CD14-positive monocyte (primary cell): ENCODE measurements around the gene SORBS2. TPM values are rescaled to one million over a fixed set of nuclear protein-coding genes. Genes with fewer than 3 reads are reported as not detected.

Source experiments
- DNase-seq, 3 donors: peaks; one replicate each; pipeline ENCODE4 v3.0.0-alpha.2; 2011 to 2022
- H2AFZ ChIP-seq: 2 replicates; pipeline ENCODE4 v1.6.0; 2012; ENCODE audit warnings: mild to moderate bottlenecking, low read depth, low read length, inconsistent platforms; ENCODE audit not compliant: insufficient read depth, poor library complexity, severe bottlenecking
- H3K27ac ChIP-seq, 2 donors: 1 replicate in 1 of 2; 2 replicates in 1 of 2; pipeline ENCODE4 v1.5.1; 2012 to 2013; ENCODE audit warnings: low read length in 2 of 2, control low read depth in 1 of 2, inconsistent platforms in 1 of 2, low read depth in 1 of 2, mild to moderate bottlenecking in 1 of 2
- H3K27me3 ChIP-seq, 2 donors: one replicate each; pipeline versions ENCODE4 v1.6.0 to v1.6.1; 2011 to 2013; ENCODE audit warnings: low read length in 2 of 2; ENCODE audit not compliant: control insufficient read depth in 2 of 2, insufficient read depth in 2 of 2
- H3K36me3 ChIP-seq, 2 donors: replicated peaks in 1 of 2; 1 replicate in 1 of 2; 2 replicates in 1 of 2; pipeline versions ENCODE4 v1.5.1 to v1.6.1; 2012 to 2013; ENCODE audit warnings: low read length in 2 of 2, control low read depth in 1 of 2, inconsistent platforms in 1 of 2, mild to moderate bottlenecking in 1 of 2; ENCODE audit not compliant: insufficient read depth in 2 of 2, control insufficient read depth in 1 of 2
- H3K4me1 ChIP-seq, 2 donors: 1 replicate in 1 of 2; 2 replicates in 1 of 2; pipeline versions ENCODE4 v1.5.1 to v1.6.1; 2012 to 2013; ENCODE audit warnings: low read length in 2 of 2, control low read depth in 1 of 2, inconsistent platforms in 1 of 2, mild to moderate bottlenecking in 1 of 2, moderate library complexity in 1 of 2; ENCODE audit not compliant: insufficient read depth in 2 of 2, control insufficient read depth in 1 of 2
- H3K4me2 ChIP-seq: replicated peaks from 2 replicates; pipeline ENCODE3; 2012; ENCODE audit warnings: low read length, moderate library complexity, mild to moderate bottlenecking; ENCODE audit not compliant: poor library complexity, severe bottlenecking; ENCODE audit errors: extremely low read depth
- H3K4me3 ChIP-seq, 3 experiments: fragments of 200-600 bp in 1 of 3; sonication (generic) in 1 of 3; replicated peaks in 1 of 3; 1 replicate in 2 of 3; 2 replicates in 1 of 3; pipeline ENCODE4 v1.5.1; 2011 to 2013; ENCODE audit warnings: low read length in 3 of 3, mild to moderate bottlenecking in 3 of 3, control low read depth in 2 of 3, low read depth in 2 of 3, inconsistent platforms in 1 of 3, moderate library complexity in 1 of 3
- H3K79me2 ChIP-seq: 2 replicates; pipeline ENCODE4 v1.6.0; 2012; ENCODE audit warnings: mild to moderate bottlenecking, control low read depth, inconsistent platforms, low read length, moderate library complexity; ENCODE audit not compliant: insufficient read depth
- H3K9ac ChIP-seq: 2 replicates; pipeline ENCODE4 v1.6.0; 2017; ENCODE audit warnings: low read length, mild to moderate bottlenecking; ENCODE audit not compliant: insufficient read depth, poor library complexity, severe bottlenecking
- H3K9me3 ChIP-seq, 2 donors: replicated peaks in 1 of 2; 1 replicate in 1 of 2; 2 replicates in 1 of 2; pipeline versions ENCODE4 v1.5.1 to v1.6.1; 2012 to 2013; ENCODE audit warnings: low read length in 2 of 2, control low read depth in 1 of 2; ENCODE audit not compliant: control insufficient read depth in 1 of 2, insufficient read depth in 1 of 2
- H4K20me1 ChIP-seq: 2 replicates; pipeline ENCODE4 v1.6.0; 2012; ENCODE audit warnings: mild to moderate bottlenecking, low read length, control low read depth, moderate library complexity; ENCODE audit not compliant: insufficient read depth
- H3K27ac Mint-ChIP-seq, 7 donors: one replicate each; pipeline ENCODE4 v1.8.0; 2020; ENCODE audit warnings: mild to moderate bottlenecking in 7 of 7, mixed read lengths in 7 of 7, moderate library complexity in 6 of 7, inconsistent platforms in 2 of 7
- H3K27me3 Mint-ChIP-seq, 3 donors: one replicate each; pipeline ENCODE4 v1.8.0; 2021 to 2022; ENCODE audit warnings: low read depth in 3 of 3, mild to moderate bottlenecking in 3 of 3, mixed read lengths in 3 of 3, moderate library complexity in 3 of 3, inconsistent platforms in 1 of 3
- H3K36me3 Mint-ChIP-seq, 2 donors: one replicate each; pipeline ENCODE4 v1.8.0; 2020; ENCODE audit warnings: mixed read lengths in 2 of 2, inconsistent platforms in 1 of 2, mild to moderate bottlenecking in 1 of 2
- H3K4me1 Mint-ChIP-seq: one replicate; pipeline ENCODE4 v1.8.0; 2020; ENCODE audit warnings: mild to moderate bottlenecking, mixed read lengths
- H3K4me3 Mint-ChIP-seq, 2 donors: one replicate each; pipeline ENCODE4 v1.8.0; 2020; ENCODE audit warnings: mild to moderate bottlenecking in 2 of 2, mixed read lengths in 2 of 2, moderate library complexity in 1 of 2
- H3K9me3 Mint-ChIP-seq, 7 donors: one replicate each; pipeline ENCODE4 v1.8.0; 2020 to 2022; ENCODE audit warnings: mixed read lengths in 7 of 7, mild to moderate bottlenecking in 6 of 7, moderate library complexity in 6 of 7, inconsistent platforms in 2 of 7
- CTCF ChIP-seq: fragments of 200-600 bp; IDR thresholded peaks from one replicate; pipeline ENCODE4 v1.8.0; 2022; ENCODE audit warnings: antibody characterized with exemption, mild to moderate bottlenecking
- WGBS: methylation state at CpG from one replicate; pipeline ENCODE4 v1.1.5; 2013; ENCODE audit warnings: missing lambda C conversion rate; ENCODE audit not compliant: insufficient coverage; 5-methylcytosine and 5-hydroxymethylcytosine counted together
- intact Hi-C, 2 donors: fragments of 100-400 bp; cut with micrococcal nuclease; formaldehyde crosslinking; loops; one replicate each; pipeline versions ENCODE4 v1.15.0 to v1.15.1; 2023
- polyA plus RNA-seq, 3 donors: library from polyadenylated mRNA; depleted of rRNA in 1 of 3; unstranded in 2 of 3; stranded (reverse) in 1 of 3; fragments of 300-500 nt in 2 of 3; fragments of >200 nt in 1 of 3; fragmentation: Illumina TruSeq in 2 of 3; gene quantifications; 1 replicate in 2 of 3; 2 replicates in 1 of 3; pipeline ENCODE4 v1.2.3, GENCODE V29; 2012 to 2021

Gene SORBS2
- polyA plus RNA-seq, 3 donors, result not detected

GRCh38 chr4:185634066-185634652 is 177.8 kb downstream of the SORBS2 start:
- Histone ChIP-seq H3K9me3 (peaks cover 0 to 8% of the 10 kb centered on the region in 2 donors), H3K36me3 (no peaks in the 10 kb centered on the region), H4K20me1 (no peaks in the 10 kb centered on the region), H3K4me2 (no peak overlapping the region), H3K4me3 (no peak overlapping the region), H2AFZ (no peak overlapping the region), H3K79me2 (no peaks in the 10 kb centered on the region), H3K27me3 (peaks cover 15 to 25% of the 10 kb centered on the region in 2 donors), H3K9ac (no peak overlapping the region), H3K27ac (no peak overlapping the region), H3K4me1 (no peaks in the 10 kb centered on the region)
- H3K4me3 Mint-ChIP-seq, result no peak overlapping the region
- no peaks in the 10 kb centered on the region for H3K36me3 Mint-ChIP-seq
- TF ChIP-seq CTCF, result peak; percentile 70
- DNase-seq, result peak; percentile 8 to 35 (median 19)
- 100% methylated on average over 1 of the region's 3 CpGs for WGBS
- H3K27me3 Mint-ChIP-seq, result peaks cover 24 to 34% (median 26%) of the 10 kb centered on the region in 3 donors
- intact Hi-C loops, result no loop called here
- no peak overlapping the region for H3K27ac Mint-ChIP-seq
- H3K4me1 Mint-ChIP-seq, result no peaks in the 10 kb centered on the region
- peaks cover 0 to 2% (median 0%) of the 10 kb centered on the region in 7 donors for H3K9me3 Mint-ChIP-seq

GRCh38 chr4:185626798-185627197 is 185.2 kb downstream of the SORBS2 start:
- no peak for TF ChIP-seq CTCF
- Mint-ChIP-seq H3K4me3 (no peak overlapping the region), H3K27me3 (peaks cover 3 to 8% (median 4%) of the 10 kb centered on the region in 3 donors), H3K36me3 (no peaks in the 10 kb centered on the region), H3K4me1 (no peaks in the 10 kb centered on the region), H3K27ac (no peak overlapping the region), H3K9me3 (peaks cover 0 to 3% (median 0%) of the 10 kb centered on the region in 7 donors)
- no peak overlapping the region for H3K27ac ChIP-seq
- no peaks in the 10 kb centered on the region for H3K4me1 ChIP-seq
- no peak for DNase-seq
- no peak overlapping the region for H3K4me3 ChIP-seq
- WGBS, result 97% methylated on average over 5 of the region's 9 CpGs
- H2AFZ ChIP-seq, result no peak overlapping the region
- H3K27me3 ChIP-seq, result no peaks in the 10 kb centered on the region
- H3K36me3 ChIP-seq, result no peaks in the 10 kb centered on the region
- no peaks in the 10 kb centered on the region for H3K9me3 ChIP-seq
- intact Hi-C loops, result no loop called here
- H3K9ac ChIP-seq, result no peak overlapping the region
- no peak overlapping the region for H3K4me2 ChIP-seq
- no peaks in the 10 kb centered on the region for H3K79me2 ChIP-seq
- no peaks in the 10 kb centered on the region for H4K20me1 ChIP-seq
